CD1c-positive myeloid dendritic cell (primary cell): ENCODE data around the gene RAET1L.
"Not testable (repeated sequence)": the region's sequence is repeated elsewhere in the genome, so short reads cannot be mapped to it uniquely, and the experiment has no call there.

ENCODE experiments used
- DNase-seq: peaks from one replicate; pipeline ENCODE4 v3.0.0-alpha.2; 2016; ENCODE audit errors: extremely low spot score

Gene RAET1L

GRCh38 chr6:149991472-149991795, 33.9 kb downstream of the RAET1L start:
- DNase-seq: not testable (repeated sequence)

GRCh38 chr6:149990661-149991471, 34.5 kb downstream of the RAET1L start:
- DNase-seq: peak; percentile 55

- no peak for DNase-seq
Measured at GRCh38 chr6:149990212-149990660, 35.1 kb downstream of the RAET1L start.

- no peak for DNase-seq
Measured at GRCh38 chr6:149988550-149989346, 36.6 kb downstream of the RAET1L start.

GRCh38 chr6:149987602-149988107, 37.7 kb downstream of the RAET1L start:
- no peak for DNase-seq

GRCh38 chr6:149985481-149985937, 39.8 kb downstream of the RAET1L start:
- no peak for DNase-seq

GRCh38 chr6:149984773-149985172, 40.6 kb downstream of the RAET1L start:
- no peak for DNase-seq

GRCh38 chr6:149983145-149983544, 42.2 kb downstream of the RAET1L start:
- DNase-seq: no peak

- DNase-seq: no peak
Measured at GRCh38 chr6:149979293-149979692, 46.0 kb downstream of the RAET1L start.

- no peak for DNase-seq
Measured at GRCh38 chr6:149978610-149979009, 46.7 kb downstream of the RAET1L start.

GRCh38 chr6:149977221-149977620, 48.1 kb downstream of the RAET1L start:
- no peak for DNase-seq

- no peak for DNase-seq
Measured at GRCh38 chr6:149975400-149975799, 49.9 kb downstream of the RAET1L start.

GRCh38 chr6:149974825-149975224, 50.5 kb downstream of the RAET1L start:
- DNase-seq: peak; percentile 59

- not testable (repeated sequence) for DNase-seq
Measured at GRCh38 chr6:149974394-149974793, 50.9 kb downstream of the RAET1L start.

- DNase-seq: no peak
Measured at GRCh38 chr6:149969635-149970034, 55.7 kb downstream of the RAET1L start.

- not testable (repeated sequence) for DNase-seq
Measured at GRCh38 chr6:149968909-149969308, 56.4 kb downstream of the RAET1L start.
